Measurements from ENCODE around the gene ZNF319. TPM values are rescaled to one million over a fixed set of nuclear protein-coding genes. Genes with fewer than 3 reads are reported as not detected.

Gene ZNF319
- total and polyA plus RNA-seq, 2 of the 13 experiments (the other 11 are each of a cell fraction or from before 2014, with no cell fraction given): 2.4 to 3.6 TPM

DNA sequence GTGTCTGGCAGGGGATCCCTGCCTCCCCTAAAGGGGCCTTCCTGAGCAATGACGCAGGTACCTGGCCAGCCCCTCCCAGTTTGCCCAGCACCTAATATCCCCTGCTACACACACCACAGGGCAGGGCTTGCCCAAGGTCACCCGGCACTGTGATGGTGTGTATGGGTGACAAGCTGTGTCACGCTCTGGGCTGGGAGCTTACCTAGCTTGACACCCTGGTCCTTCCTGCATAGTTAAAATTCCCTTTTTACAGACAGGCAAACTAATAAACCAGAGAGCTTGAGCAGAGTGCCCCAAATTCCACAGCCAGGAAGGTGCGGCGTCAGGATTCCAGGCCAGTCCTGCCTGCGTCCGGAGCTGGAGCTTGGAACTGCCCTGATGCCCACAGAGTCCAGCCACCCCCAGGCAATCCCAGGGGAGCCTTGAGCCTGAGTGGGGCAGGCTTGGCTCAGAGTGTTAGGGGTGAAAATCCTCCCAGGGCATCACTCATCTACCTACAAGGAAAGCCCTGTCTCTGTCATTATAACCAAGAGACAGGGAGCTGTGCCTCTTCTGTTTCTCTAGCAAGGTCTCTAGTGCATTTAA lies 43.2 kb upstream of the ZNF319 start:
- H2AFZ ChIP-seq (ENCODE audit: low read length): no peak overlapping the region
- no peaks in the 10 kb centered on the region for H3K9me3 ChIP-seq (ENCODE audit: low read length)
- H3K4me1 ChIP-seq (ENCODE audit: insufficient read depth, low read length): 0 out of 2 replicates have a peak, but pooled peaks cover 7% of the 10 kb centered on the region
- POLR2A ChIA-PET: interaction anchor here (0.9 to 1.0 kb wide), 2 partner anchors 19 to 86 kb away, joined by 3 to 4 read pairs; partner anchors contain the start of gene CFAP20
- FAIRE-seq (no peak), DNase-seq (ENCODE audit: low spot score) (no peak), ATAC-seq (no peak)
- TF ChIP-seq EHMT2 (IDR thresholded peaks at IDR 0.05; ENCODE audit: borderline replicate concordance, low read depth, low read length): no peak
- no peak for TF ChIP-seq REXO4 (CRISPR knock-in tag; IDR thresholded peaks at IDR 0.05; ENCODE audit: borderline replicate concordance)
- intact Hi-C loops (cut with micrococcal nuclease; ENCODE audit: unreplicated experiment) (no loop called here), in situ Hi-C loops (cut with HindIII; ENCODE audit: extremely low pct_ligation_motif_present, low pct_unique_long_range_greater_than_20kb) (no loop called here)
- no peak overlapping the region for H3K4me3 ChIP-seq (replicated peaks in 1 of 3; ENCODE audit: insufficient read depth in 1 of 3, low read depth in 2 of 3, low read length in 3 of 3)
- H3K79me2 ChIP-seq (ENCODE audit: insufficient read depth, low read length): no peaks in the 10 kb centered on the region
- WGBS (ENCODE audit: low lambda C conversion rate): 96% methylated on average over 7 of the region's 7 CpGs
- CTCF ChIA-PET (ENCODE audit: low intra/inter-chr PET ratio, low total read pairs): no interaction called here
- BruUV-seq (replicated peaks): no TSS peak
- H3K9ac ChIP-seq (ENCODE audit: insufficient read depth, low read depth, low read length): no peak overlapping the region
- H3K4me2 ChIP-seq (ENCODE audit: low read depth, low read length): no peak overlapping the region
- no peaks in the 10 kb centered on the region for H4K20me1 ChIP-seq (ENCODE audit: insufficient read depth, low read length)
- peaks cover 43 to 55% of the 10 kb centered on the region in 2 experiments for H3K36me3 ChIP-seq (replicated peaks in 1 of 2; ENCODE audit: control insufficient read depth in 1 of 2, insufficient read depth in 2 of 2, low read length in 2 of 2)
- 0 out of 5 replicates have a peak, but pooled peaks cover 0 to 3% of the 10 kb centered on the region in 2 experiments for H3K27me3 ChIP-seq (ENCODE audit: control insufficient read depth in 1 of 2, insufficient read depth in 2 of 2, low read length in 2 of 2)
- H3K27ac ChIP-seq (ENCODE audit: extremely low read length, insufficient read depth, low read length): no peak overlapping the region

DNA sequence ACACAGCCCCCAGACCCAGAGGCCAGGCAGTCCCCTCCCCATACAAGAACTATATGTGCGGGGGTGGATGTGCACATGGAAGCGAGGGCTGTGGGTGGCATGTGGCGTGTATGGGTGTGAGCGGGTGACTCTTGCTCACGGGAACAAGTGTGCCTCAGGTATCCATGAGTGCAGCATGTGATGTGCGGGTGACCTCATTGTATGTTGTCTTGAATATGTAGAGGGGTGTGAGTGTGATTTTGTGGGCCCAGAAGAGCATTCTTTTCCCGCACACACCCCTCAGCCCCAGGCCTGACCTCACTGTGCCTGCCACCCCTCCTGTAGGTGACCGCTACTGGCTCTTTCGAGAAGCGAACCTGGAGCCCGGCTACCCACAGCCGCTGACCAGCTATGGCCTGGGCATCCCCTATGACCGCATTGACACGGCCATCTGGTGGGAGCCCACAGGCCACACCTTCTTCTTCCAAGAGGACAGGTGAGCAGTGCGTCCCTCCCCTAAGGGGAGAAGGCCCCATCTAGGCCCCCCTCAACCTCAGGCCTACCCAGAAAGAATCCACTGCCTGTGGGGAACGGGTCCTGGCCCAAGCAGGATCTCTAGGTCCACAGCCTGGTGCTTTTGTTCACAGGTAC lies 42.5 kb upstream of the ZNF319 start:
- in situ Hi-C loops (cut with HindIII; ENCODE audit: extremely low pct_ligation_motif_present, low pct_unique_long_range_greater_than_20kb) (no loop called here), intact Hi-C loops (cut with micrococcal nuclease; ENCODE audit: unreplicated experiment) (no loop called here)
- Histone ChIP-seq H3K27me3 (ENCODE audit: control insufficient read depth in 1 of 2, insufficient read depth in 2 of 2, low read length in 2 of 2) (no peaks in the 10 kb centered on the region), H3K79me2 (ENCODE audit: insufficient read depth, low read length) (no peaks in the 10 kb centered on the region), H3K9ac (ENCODE audit: insufficient read depth, low read depth, low read length) (no peak overlapping the region), H3K9me3 (ENCODE audit: low read length) (no peaks in the 10 kb centered on the region), H2AFZ (ENCODE audit: low read length) (no peak overlapping the region), H4K20me1 (ENCODE audit: insufficient read depth, low read length) (no peaks in the 10 kb centered on the region), H3K27ac (ENCODE audit: extremely low read length, insufficient read depth, low read length) (no peak overlapping the region), H3K4me1 (ENCODE audit: insufficient read depth, low read length) (0 out of 2 replicates have a peak, but pooled peaks cover 7% of the 10 kb centered on the region), H3K4me3 (replicated peaks in 1 of 3; ENCODE audit: insufficient read depth in 1 of 3, low read depth in 2 of 3, low read length in 3 of 3) (no peak overlapping the region), H3K36me3 (replicated peaks in 1 of 2; ENCODE audit: control insufficient read depth in 1 of 2, insufficient read depth in 2 of 2, low read length in 2 of 2) (peaks cover 45 to 61% of the 10 kb centered on the region in 2 experiments), H3K4me2 (ENCODE audit: low read depth, low read length) (no peak overlapping the region)
- ATAC-seq (no peak), DNase-seq (ENCODE audit: low spot score) (no peak), FAIRE-seq (no peak)
- CTCF ChIA-PET (ENCODE audit: low intra/inter-chr PET ratio, low total read pairs): no interaction called here
- POLR2A ChIA-PET: no interaction called here
- no TSS peak for BruUV-seq (replicated peaks)
- over 99% methylated on average over 15 of the region's 16 CpGs for WGBS (ENCODE audit: low lambda C conversion rate)
- TF ChIP-seq ZMYM4 (CRISPR knock-in tag; IDR thresholded peaks at IDR 0.05) (no peak), ZNF354B (CRISPR knock-in tag; IDR thresholded peaks at IDR 0.05) (no peak), ZNF556 (CRISPR knock-in tag; IDR thresholded peaks at IDR 0.05; ENCODE audit: borderline replicate concordance) (no peak), ZNF253 (CRISPR knock-in tag; IDR thresholded peaks at IDR 0.05; ENCODE audit: borderline replicate concordance) (no peak), POLR2AphosphoS2 (IDR thresholded peaks at IDR 0.05; ENCODE audit: low read depth, low read length) (no peak), PAWR (CRISPR knock-in tag; IDR thresholded peaks at IDR 0.05; ENCODE audit: borderline replicate concordance) (no peak), HDAC2 (CRISPR knock-in tag; IDR thresholded peaks at IDR 0.05) (no peak)
- TF ChIP-seq, protein P1, sequence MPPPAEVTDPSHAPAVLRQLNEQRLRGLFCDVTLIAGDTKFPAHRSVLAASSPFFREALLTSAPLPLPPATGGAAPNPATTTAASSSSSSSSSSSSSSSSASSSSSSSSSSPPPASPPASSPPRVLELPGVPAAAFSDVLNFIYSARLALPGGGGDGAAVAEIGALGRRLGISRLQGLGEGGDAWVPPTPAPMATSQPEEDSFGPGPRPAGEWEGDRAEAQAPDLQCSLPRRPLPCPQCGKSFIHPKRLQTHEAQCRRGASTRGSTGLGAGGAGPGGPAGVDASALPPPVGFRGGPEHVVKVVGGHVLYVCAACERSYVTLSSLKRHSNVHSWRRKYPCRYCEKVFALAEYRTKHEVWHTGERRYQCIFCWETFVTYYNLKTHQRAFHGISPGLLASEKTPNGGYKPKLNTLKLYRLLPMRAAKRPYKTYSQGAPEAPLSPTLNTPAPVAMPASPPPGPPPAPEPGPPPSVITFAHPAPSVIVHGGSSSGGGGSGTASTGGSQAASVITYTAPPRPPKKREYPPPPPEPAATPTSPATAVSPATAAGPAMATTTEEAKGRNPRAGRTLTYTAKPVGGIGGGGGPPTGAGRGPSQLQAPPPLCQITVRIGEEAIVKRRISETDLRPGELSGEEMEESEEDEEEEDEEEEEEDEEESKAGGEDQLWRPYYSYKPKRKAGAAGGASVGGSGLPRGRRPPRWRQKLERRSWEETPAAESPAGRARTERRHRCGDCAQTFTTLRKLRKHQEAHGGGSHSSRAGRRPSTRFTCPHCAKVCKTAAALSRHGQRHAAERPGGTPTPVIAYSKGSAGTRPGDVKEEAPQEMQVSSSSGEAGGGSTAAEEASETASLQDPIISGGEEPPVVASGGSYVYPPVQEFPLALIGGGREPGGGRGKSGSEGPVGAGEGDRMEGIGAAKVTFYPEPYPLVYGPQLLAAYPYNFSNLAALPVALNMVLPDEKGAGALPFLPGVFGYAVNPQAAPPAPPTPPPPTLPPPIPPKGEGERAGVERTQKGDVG (CRISPR knock-in tag; IDR thresholded peaks at IDR 0.05; ENCODE audit: borderline replicate concordance): no peak
